H1 (cell line): ENCODE measurements around the gene CACNA1C. TPM values are rescaled to one million over a fixed set of nuclear protein-coding genes. Genes with fewer than 3 reads are reported as not detected.

Experiments used
- CTCF ChIA-PET: fragments of 300-600 bp; sonication (Branson Sonifier 250); formaldehyde crosslinking; loops from one replicate; lab custom pipeline; 2021; ENCODE audit not compliant: partially characterized antibody; lab: Charles Lee
- POLR2A ChIA-PET: fragments of 300-600 bp; sonication (Branson Sonifier 250); formaldehyde crosslinking; loops from one replicate; lab custom pipeline; 2021; ENCODE audit warnings: inconsistent platforms; ENCODE audit not compliant: partially characterized antibody; lab: Charles Lee
- DNase-seq, 2 experiments: peaks; one replicate each; pipeline versions ENCODE4 v3.0.0 to v3.0.0-alpha.2; 2010 to 2022; ENCODE audit warnings: low spot score in 2 of 2, low read depth in 1 of 2, mixed read lengths in 1 of 2
- FAIRE-seq: peaks from 2 replicates; lab custom pipeline; 2011; peaks lifted over from hg19 to GRCh38; lab: Jason Lieb, UNC
- H2AFZ ChIP-seq: 2 replicates; pipeline ENCODE4 v1.8.1; 2012; ENCODE audit warnings: low read length, inconsistent platforms
- H2AK5ac ChIP-seq: 2 replicates; pipeline ENCODE4 v1.6.1; 2013; ENCODE audit warnings: low read depth, low read length
- H2BK120ac ChIP-seq: replicated peaks from 2 replicates; pipeline ENCODE3; 2013; ENCODE audit warnings: low read depth, low read length, inconsistent platforms
- H2BK12ac ChIP-seq: 2 replicates; pipeline ENCODE4 v1.6.1; 2013; ENCODE audit warnings: low read depth, low read length
- H2BK15ac ChIP-seq: 2 replicates; pipeline ENCODE4 v1.6.1; 2013; ENCODE audit warnings: low read length
- H2BK20ac ChIP-seq: 2 replicates; pipeline ENCODE4 v1.6.1; 2013; ENCODE audit warnings: low read length
- H2BK5ac ChIP-seq: 2 replicates; pipeline ENCODE4 v1.6.1; 2013; ENCODE audit warnings: low read depth, low read length
- H3K14ac ChIP-seq: 2 replicates; pipeline ENCODE4 v1.6.1; 2013; ENCODE audit warnings: inconsistent platforms; ENCODE audit not compliant: insufficient read length
- H3K18ac ChIP-seq: 2 replicates; pipeline ENCODE4 v1.6.1; 2013; ENCODE audit warnings: low read length; ENCODE audit errors: extremely low read depth
- H3K23ac ChIP-seq: 2 replicates; pipeline ENCODE4 v1.6.1; 2013; ENCODE audit warnings: inconsistent platforms; ENCODE audit not compliant: insufficient read length
- H3K23me2 ChIP-seq: 2 replicates; pipeline ENCODE4 v1.6.1; 2013; ENCODE audit warnings: low read depth, low read length
- H3K27ac ChIP-seq: 2 replicates; pipeline ENCODE4 v1.6.1; 2011; ENCODE audit warnings: low read depth, low read length, inconsistent platforms
- H3K27me3 ChIP-seq, 4 experiments: replicated peaks in 1 of 4; 1 replicate in 1 of 4; 2 replicates in 3 of 4; pipeline versions ENCODE4 v1.6.1 to v1.8.1; 2011 to 2013; ENCODE audit warnings: low read length in 3 of 4, mild to moderate bottlenecking in 3 of 4, inconsistent platforms in 2 of 4, mixed read lengths in 2 of 4, moderate library complexity in 1 of 4; ENCODE audit not compliant: control insufficient read depth in 3 of 4, insufficient read depth in 3 of 4; ENCODE audit errors: extremely low read depth in 1 of 4
- H3K36me3 ChIP-seq, 4 experiments: 2 replicates each; pipeline versions ENCODE4 v1.6.1 to v1.8.1; 2011 to 2013; ENCODE audit warnings: mild to moderate bottlenecking in 4 of 4, low read length in 3 of 4, moderate library complexity in 2 of 4, control low read depth in 1 of 4, inconsistent platforms in 1 of 4; ENCODE audit not compliant: insufficient read depth in 4 of 4, control insufficient read depth in 2 of 4
- H3K4ac ChIP-seq: replicated peaks from 2 replicates; pipeline ENCODE3; 2013; ENCODE audit warnings: low read length, low read depth, mixed read lengths, inconsistent platforms; ENCODE audit not compliant: insufficient read length
- H3K4me1 ChIP-seq, 4 experiments: replicated peaks in 1 of 4; 1 replicate in 1 of 4; 2 replicates in 3 of 4; pipeline versions ENCODE4 v1.6.1 to v1.8.1; 2011 to 2013; ENCODE audit warnings: low read length in 3 of 4, inconsistent platforms in 2 of 4, mixed read lengths in 1 of 4; ENCODE audit not compliant: insufficient read depth in 4 of 4, control insufficient read depth in 3 of 4
- H3K4me2 ChIP-seq, 2 experiments: 2 replicates each; pipeline versions ENCODE4 v1.6.1 to v1.8.1; 2011 to 2013; ENCODE audit warnings: low read depth in 2 of 2, low read length in 2 of 2, control low read depth in 1 of 2, inconsistent platforms in 1 of 2, mild to moderate bottlenecking in 1 of 2; ENCODE audit not compliant: insufficient read depth in 1 of 2
- H3K4me3 ChIP-seq, 4 experiments: fragments of 200-600, 300-600 bp in 1 of 4; sonication (generic), shearing (Covaris generic), sonication (Bioruptor Twin) in 1 of 4; 2 replicates each; pipeline versions ENCODE4 v1.5.1 to v1.8.1; 2011 to 2016; ENCODE audit warnings: low read length in 4 of 4, low read depth in 3 of 4, control low read depth in 2 of 4, inconsistent platforms in 2 of 4, mild to moderate bottlenecking in 2 of 4, mixed read lengths in 1 of 4, moderate library complexity in 1 of 4; ENCODE audit not compliant: insufficient read depth in 2 of 4; ENCODE audit errors: extremely low read depth in 1 of 4
- H3K56ac ChIP-seq: replicated peaks from 2 replicates; pipeline ENCODE3; 2013; ENCODE audit warnings: low read depth, mild to moderate bottlenecking, mixed read lengths, low read length, inconsistent platforms; ENCODE audit not compliant: insufficient read length
- H3K79me1 ChIP-seq: 2 replicates; pipeline ENCODE4 v1.6.1; 2013; ENCODE audit warnings: low read depth, low read length, control low read depth
- H3K79me2 ChIP-seq, 2 experiments: 2 replicates each; pipeline versions ENCODE4 v1.6.1 to v1.8.1; 2012 to 2013; ENCODE audit warnings: low read length in 2 of 2, mild to moderate bottlenecking in 2 of 2, inconsistent platforms in 1 of 2; ENCODE audit not compliant: insufficient read depth in 2 of 2, control insufficient read depth in 1 of 2
- H3K9ac ChIP-seq, 4 experiments: replicated peaks in 1 of 4; 1 replicate in 1 of 4; 2 replicates in 3 of 4; pipeline versions ENCODE4 v1.6.1 to v1.8.1; 2011 to 2013; ENCODE audit warnings: low read depth in 3 of 4, low read length in 3 of 4, control low read depth in 2 of 4, mild to moderate bottlenecking in 2 of 4, moderate library complexity in 2 of 4, inconsistent platforms in 1 of 4; ENCODE audit errors: extremely low read depth in 1 of 4
- H3K9me3 ChIP-seq, 2 experiments: 2 replicates each; pipeline versions ENCODE4 v1.6.1 to v1.8.1; 2012 to 2013; ENCODE audit warnings: mild to moderate bottlenecking in 2 of 2, moderate library complexity in 2 of 2, control low read depth in 1 of 2, inconsistent platforms in 1 of 2, low read depth in 1 of 2, low read length in 1 of 2, mixed read lengths in 1 of 2; ENCODE audit not compliant: insufficient read depth in 2 of 2
- H4K20me1 ChIP-seq, 2 experiments: replicated peaks in 1 of 2; 2 replicates each; pipeline versions ENCODE3 to v1.8.1; 2011 to 2013; ENCODE audit warnings: inconsistent platforms in 2 of 2, low read length in 2 of 2, mild to moderate bottlenecking in 1 of 2; ENCODE audit not compliant: insufficient read depth in 2 of 2, control insufficient read depth in 1 of 2
- H4K5ac ChIP-seq: 2 replicates; pipeline ENCODE4 v1.6.1; 2013; ENCODE audit warnings: low read length, low read depth, mixed read lengths, inconsistent platforms; ENCODE audit not compliant: insufficient read length
- H4K8ac ChIP-seq: 2 replicates; pipeline ENCODE4 v1.8.0; 2013; ENCODE audit warnings: mild to moderate bottlenecking, moderate library complexity, low read length, inconsistent platforms; ENCODE audit not compliant: insufficient read depth; ENCODE audit errors: extremely low read depth
- H4K91ac ChIP-seq: replicated peaks from 2 replicates; pipeline ENCODE3; 2013; ENCODE audit warnings: low read length, mixed read lengths, inconsistent platforms; ENCODE audit not compliant: insufficient read length
- CBX8 ChIP-seq: fragments of 300-800, 300-1000 bp; sonication (generic); IDR thresholded peaks from 2 replicates; pipeline ENCODE4 v1.7.1; 2016; ENCODE audit warnings: low read depth, low read length, borderline replicate concordance
- CTCF ChIP-seq, 3 experiments: IDR thresholded peaks; 1 replicate in 2 of 3; 2 replicates in 1 of 3; pipeline versions ENCODE4 v1.5.1 to v1.6.1; 2011; ENCODE audit warnings: low read length in 3 of 3, mild to moderate bottlenecking in 3 of 3, inconsistent platforms in 2 of 3, low read depth in 1 of 3, moderate library complexity in 1 of 3; ENCODE audit not compliant: insufficient read depth in 1 of 3; ENCODE audit errors: control extremely low read depth in 1 of 3
- E2F6 ChIP-seq: IDR thresholded peaks from 2 replicates; pipeline ENCODE4 v1.6.1; 2012; ENCODE audit warnings: inconsistent platforms
- POLR2AphosphoS5 ChIP-seq: IDR thresholded peaks from 2 replicates; pipeline ENCODE4 v1.6.1; 2011; ENCODE audit warnings: low read depth, low read length
- TAF7 ChIP-seq: optimal IDR thresholded peaks from 2 replicates; pipeline ENCODE3; 2011; ENCODE audit warnings: low read depth, mild to moderate bottlenecking, inconsistent platforms, low read length, moderate library complexity, borderline replicate concordance
- WGBS, 2 experiments: shearing (Covaris generic) in 1 of 2; methylation state at CpG; one replicate each; pipeline versions ENCODE4 v1.1.6 to v1.1.7; 2013 to 2015; ENCODE audit warnings: low lambda C conversion rate in 2 of 2, mixed read lengths in 2 of 2, inconsistent platforms in 1 of 2, low coverage in 1 of 2, missing lambda C conversion rate in 1 of 2; ENCODE audit not compliant: insufficient replicate concordance in 2 of 2, insufficient coverage in 1 of 2, insufficient read length in 1 of 2; ENCODE audit errors: extremely low coverage in 1 of 2, missing lambda C conversion rate in 1 of 2; 5-methylcytosine and 5-hydroxymethylcytosine counted together
- polyA plus RNA-seq, 7 experiments: library from polyadenylated mRNA; depleted of rRNA in 3 of 7; stranded (reverse) in 5 of 7; unstranded in 2 of 7; fragments of >200 nt in 5 of 7; fragments of 200-250 nt in 2 of 7; gene quantifications; 1 replicate in 5 of 7; 2 replicates in 1 of 7; 4 replicates in 1 of 7; pipeline versions ENCODE4 v1.2.1 to v1.2.3, GENCODE V29; 2011 to 2013; ENCODE audit warnings: missing spikeins in 2 of 7, mixed read lengths in 2 of 7
- total RNA-seq: library from RNA; stranded (reverse); fragmentation: NEBNext Ultra II Directional; extraction: Animal tissue kit (Norgen Biotek cat#: 25700); gene quantifications from 2 replicates; pipeline ENCODE4 v1.2.1, GENCODE V29; 2021

The CACNA1C gene
- total and polyA plus RNA-seq, 2 of the 8 experiments (the other 6 are each of a cell fraction or from before 2014, with no cell fraction given) = 1.3 TPM

- Histone ChIP-seq H3K4me3 (peak overlapping the region in 1 of 4 experiments; percentile 40; a peak in 1 of 8 replicates), H2BK120ac (no peak overlapping the region), H2BK5ac (no peak overlapping the region), H2BK12ac (no peak overlapping the region), H3K9me3 (no peaks in the 10 kb centered on the region), H3K4ac (no peak overlapping the region), H4K5ac (no peak overlapping the region), H4K8ac (no peak overlapping the region; the same call in 1 of the 2 replicates), H3K56ac (no peak overlapping the region), H2BK15ac (no peak overlapping the region), H3K18ac (no peak overlapping the region), H2AFZ (no peak overlapping the region), H3K9ac (no peak overlapping the region), H3K14ac (no peak overlapping the region), H3K27ac (no peak overlapping the region), H2AK5ac (no peak overlapping the region), H3K4me2 (peak overlapping the region in 1 of 2 experiments; percentile 61; a peak in 2 of 4 replicates), H3K4me1 (peaks cover 0 to 3% (median 2%) of the 10 kb centered on the region in 4 experiments; a peak in 5 of 7 replicates), H4K91ac (no peak overlapping the region), H2BK20ac (no peak overlapping the region), H3K79me2 (no peaks in the 10 kb centered on the region), H3K79me1 (no peaks in the 10 kb centered on the region; the same call in 1 of the 2 replicates), H3K36me3 (no peaks in the 10 kb centered on the region), H3K23me2 (no peaks in the 10 kb centered on the region), H3K27me3 (peaks cover 0 to 9% (median 9%) of the 10 kb centered on the region in 4 experiments; a peak in 6 of 7 replicates), H3K23ac (no peak overlapping the region), H4K20me1 (no peaks in the 10 kb centered on the region)
- 16% methylated on average over 20 of the region's 33 CpGs; no CpG with 5 or more reads in 1 of the 2 experiments for WGBS, 2 experiments
- ChIA-PET POLR2A (interaction anchor here (1.0 kb wide), 1 partner anchor 8 kb away, joined by 3 read pairs; no protein-coding TSS in a partner anchor), CTCF (interaction anchor here (0.5 to 3.7 kb wide), 57 partner anchors 9 to 762 kb away, joined by 3 to 24 read pairs (median 4); no protein-coding TSS in a partner anchor)
- no peak for FAIRE-seq
- DNase-seq = peak; percentile 23 to 89
- TF ChIP-seq E2F6 (peak; percentile 53; the same call in 1 of the 2 replicates), TAF7 (peak; percentile 30), POLR2AphosphoS5 (0 out of 2 replicates have a peak, but pooled peaks have one; percentile 15), CTCF (IDR thresholded peaks at IDR 0.05; ENCODE audit: control extremely low read depth in 1 of 3, insufficient read depth in 1 of 3, low read depth in 1 of 3, low read length in 3 of 3) (peak; percentile 81 to 94 (median 89)), CBX8 (no peak)
Observed at GRCh38 chr12:2583091-2583497, 530.3 kb downstream of the CACNA1C start.
